Thyroid gland (tissue), 4 donors: ENCODE results near the gene ANXA2. TPM values are rescaled to one million over a fixed set of nuclear protein-coding genes. Genes with fewer than 3 reads are reported as not detected.

Experiments
- DNase-seq, 2 donors: peaks; one replicate each; pipeline ENCODE4 v3.0.0-alpha.2; 2019
- H3K27ac ChIP-seq, 3 donors: fragments of 200-600 bp; sonication (generic); 1 replicate in 2 of 3; 2 replicates in 1 of 3; pipeline ENCODE4 v1.5.1; 2016 to 2019; ENCODE audit warnings: mild to moderate bottlenecking in 1 of 3, moderate library complexity in 1 of 3
- H3K27me3 ChIP-seq: fragments of 200-600 bp; sonication (generic); one replicate; pipeline ENCODE4 v1.5.1; 2019
- H3K36me3 ChIP-seq, 2 donors: fragments of 200-600 bp; sonication (generic); one replicate each; pipeline ENCODE4 v1.5.1; 2016 to 2019
- H3K4me1 ChIP-seq, 2 donors: fragments of 200-600 bp; sonication (generic); one replicate each; pipeline ENCODE4 v1.5.1; 2017 to 2019
- H3K4me3 ChIP-seq, 3 donors: fragments of 200-600 bp; sonication (generic); replicated peaks in 1 of 3; 1 replicate in 2 of 3; 2 replicates in 1 of 3; pipeline ENCODE4 v1.5.1; 2016; ENCODE audit warnings: mild to moderate bottlenecking in 1 of 3
- H3K9me3 ChIP-seq: fragments of 200-600 bp; sonication (generic); one replicate; pipeline ENCODE4 v1.5.1; 2017
- POLR2A ChIP-seq, 2 donors: fragments of 450-650 bp; IDR thresholded peaks; one replicate each; pipeline ENCODE4 v1.6.1; 2017; ENCODE audit warnings: antibody characterized with exemption in 2 of 2, mild to moderate bottlenecking in 2 of 2, moderate library complexity in 1 of 2
- WGBS, 2 donors: methylation state at CpG; one replicate each; pipeline ENCODE4 v1.1.5; 2017; 5-methylcytosine and 5-hydroxymethylcytosine counted together
- intact Hi-C: fragments of 100-400 bp; cut with DNase I; formaldehyde crosslinking; loops from one replicate; pipeline ENCODE4 v1.15.1; 2023
- total RNA-seq, 4 donors: library from RNA; depleted of rRNA; stranded (reverse); fragments of >200 nt; gene quantifications; one replicate each; pipeline ENCODE4 v1.2.3, GENCODE V29; 2016
- TF ChIP-seq, protein P1 (sequence below), 6 experiments: fragments of 200-600 bp in 3 of 6; fragments of 450-650 bp in 3 of 6; sonication (generic) in 3 of 6; IDR thresholded peaks; one replicate each; pipeline ENCODE4 v1.5.1; 2016 to 2019; ENCODE audit warnings: antibody characterized with exemption in 6 of 6, mild to moderate bottlenecking in 2 of 6, inconsistent platforms in 1 of 6, moderate library complexity in 1 of 6

ANXA2 gene
- total RNA-seq, 4 donors from 2014 or later = 436 to 796 (median 612) TPM

DNA sequence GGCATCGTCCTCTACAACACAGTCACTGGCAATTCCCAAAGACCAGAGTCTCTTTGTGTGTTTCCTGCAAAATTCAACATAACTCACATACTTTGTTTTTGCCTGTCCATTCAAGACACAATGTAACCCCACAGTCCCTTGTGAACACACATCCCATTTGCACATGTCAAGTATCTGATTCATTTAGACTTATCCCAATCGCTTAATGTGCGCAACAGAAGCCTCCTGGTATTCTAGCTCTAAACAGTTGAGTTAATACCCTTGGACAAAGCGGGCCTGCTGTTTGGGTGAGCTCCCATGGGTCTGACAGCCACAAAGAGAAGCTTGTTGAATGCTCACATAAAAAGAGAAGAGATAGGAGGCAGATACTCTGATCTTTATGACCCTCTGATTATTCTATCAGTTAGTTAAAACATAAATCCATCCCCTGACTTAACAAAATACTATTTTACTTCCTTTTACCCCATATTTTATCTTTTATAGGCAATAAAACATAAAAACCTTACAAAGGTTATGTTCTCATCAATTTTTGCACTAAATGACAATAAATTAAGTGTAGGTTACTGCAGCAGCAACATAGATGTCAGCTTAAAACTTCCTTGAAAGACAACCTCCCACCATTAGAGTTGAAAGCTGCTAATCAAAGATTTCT is 79.4 kb downstream of the ANXA2 start:
- intact Hi-C loops = no loop called here

DNA sequence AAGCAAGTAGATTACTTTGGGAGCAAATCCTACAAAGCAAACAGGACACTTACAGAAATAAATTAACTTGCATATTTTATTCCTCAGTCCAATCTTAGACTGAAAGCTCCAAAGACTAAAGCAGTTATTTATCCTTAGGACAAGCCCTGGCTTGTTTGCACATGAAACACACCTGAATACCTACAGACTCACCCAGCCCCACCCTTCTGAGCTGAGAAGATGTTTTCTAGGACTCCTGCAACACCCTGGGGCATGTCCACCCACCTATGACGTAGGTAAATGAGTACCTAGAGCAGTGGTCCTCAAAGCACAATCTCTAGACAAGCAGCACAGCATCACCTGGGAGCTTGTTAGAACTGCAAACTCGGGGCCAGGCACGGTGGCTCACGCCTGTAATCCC is 80.8 kb downstream of the ANXA2 start:
- no peak overlapping the region for H3K4me3 ChIP-seq
- no peaks in the 10 kb centered on the region for H3K4me1 ChIP-seq
- H3K27me3 ChIP-seq = no peaks in the 10 kb centered on the region
- intact Hi-C loops = no loop called here
- no peak for TF ChIP-seq POLR2A (IDR thresholded peaks at IDR 0.05)
- TF ChIP-seq, protein P1, sequence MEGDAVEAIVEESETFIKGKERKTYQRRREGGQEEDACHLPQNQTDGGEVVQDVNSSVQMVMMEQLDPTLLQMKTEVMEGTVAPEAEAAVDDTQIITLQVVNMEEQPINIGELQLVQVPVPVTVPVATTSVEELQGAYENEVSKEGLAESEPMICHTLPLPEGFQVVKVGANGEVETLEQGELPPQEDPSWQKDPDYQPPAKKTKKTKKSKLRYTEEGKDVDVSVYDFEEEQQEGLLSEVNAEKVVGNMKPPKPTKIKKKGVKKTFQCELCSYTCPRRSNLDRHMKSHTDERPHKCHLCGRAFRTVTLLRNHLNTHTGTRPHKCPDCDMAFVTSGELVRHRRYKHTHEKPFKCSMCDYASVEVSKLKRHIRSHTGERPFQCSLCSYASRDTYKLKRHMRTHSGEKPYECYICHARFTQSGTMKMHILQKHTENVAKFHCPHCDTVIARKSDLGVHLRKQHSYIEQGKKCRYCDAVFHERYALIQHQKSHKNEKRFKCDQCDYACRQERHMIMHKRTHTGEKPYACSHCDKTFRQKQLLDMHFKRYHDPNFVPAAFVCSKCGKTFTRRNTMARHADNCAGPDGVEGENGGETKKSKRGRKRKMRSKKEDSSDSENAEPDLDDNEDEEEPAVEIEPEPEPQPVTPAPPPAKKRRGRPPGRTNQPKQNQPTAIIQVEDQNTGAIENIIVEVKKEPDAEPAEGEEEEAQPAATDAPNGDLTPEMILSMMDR (IDR thresholded peaks at IDR 0.05) = no peak
- H3K27ac ChIP-seq = no peak overlapping the region
- 69% methylated on average over 4 of the region's 4 CpGs; no CpG with 5 or more reads in 1 of the 2 donors for WGBS, 2 donors
- H3K9me3 ChIP-seq = no peaks in the 10 kb centered on the region
- no peaks in the 10 kb centered on the region for H3K36me3 ChIP-seq
- DNase-seq = no peak

More for the DNA sequence above, 79.4 kb downstream of the ANXA2 start:
- H3K27me3 ChIP-seq = no peaks in the 10 kb centered on the region
- no peaks in the 10 kb centered on the region for H3K9me3 ChIP-seq
- WGBS, 2 donors = 95 to 97% methylated on average over 4 of the region's 4 CpGs
- no peak overlapping the region for H3K27ac ChIP-seq
- TF ChIP-seq POLR2A (IDR thresholded peaks at IDR 0.05) = no peak
- TF ChIP-seq, protein P1 (IDR thresholded peaks at IDR 0.05) = no peak
- DNase-seq = no peak
- H3K4me1 ChIP-seq = no peaks in the 10 kb centered on the region
- no peak overlapping the region for H3K4me3 ChIP-seq
- no peaks in the 10 kb centered on the region for H3K36me3 ChIP-seq

DNA sequence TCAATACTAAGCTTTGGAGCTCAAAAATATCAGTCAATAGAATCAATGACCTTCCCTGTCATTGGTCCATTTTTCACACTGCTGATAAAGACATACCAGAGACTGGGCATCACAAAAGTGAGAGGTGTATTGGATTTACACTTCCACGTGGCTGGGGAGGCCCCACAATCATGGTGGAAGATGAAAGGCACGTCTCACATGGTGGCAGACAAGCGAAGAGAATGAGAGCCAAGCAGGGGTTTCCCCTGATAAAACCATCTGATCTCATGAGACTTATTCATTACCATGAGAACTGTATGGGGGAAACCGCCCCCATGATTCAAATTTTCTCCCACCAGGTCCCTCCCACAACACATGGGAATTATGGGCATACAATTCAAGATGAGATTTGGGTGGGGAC is 81.9 kb downstream of the ANXA2 start:
- Histone ChIP-seq H3K4me1 (no peaks in the 10 kb centered on the region), H3K36me3 (no peaks in the 10 kb centered on the region), H3K4me3 (no peak overlapping the region), H3K27me3 (no peaks in the 10 kb centered on the region), H3K27ac (no peak overlapping the region), H3K9me3 (no peaks in the 10 kb centered on the region)
- no peak for TF ChIP-seq POLR2A (IDR thresholded peaks at IDR 0.05)
- TF ChIP-seq, protein P1 (IDR thresholded peaks at IDR 0.05) = no peak
- WGBS, 2 donors = 56 to 74% methylated on average over 4 of the region's 4 CpGs
- DNase-seq = no peak
- intact Hi-C loops = no loop called here

DNA sequence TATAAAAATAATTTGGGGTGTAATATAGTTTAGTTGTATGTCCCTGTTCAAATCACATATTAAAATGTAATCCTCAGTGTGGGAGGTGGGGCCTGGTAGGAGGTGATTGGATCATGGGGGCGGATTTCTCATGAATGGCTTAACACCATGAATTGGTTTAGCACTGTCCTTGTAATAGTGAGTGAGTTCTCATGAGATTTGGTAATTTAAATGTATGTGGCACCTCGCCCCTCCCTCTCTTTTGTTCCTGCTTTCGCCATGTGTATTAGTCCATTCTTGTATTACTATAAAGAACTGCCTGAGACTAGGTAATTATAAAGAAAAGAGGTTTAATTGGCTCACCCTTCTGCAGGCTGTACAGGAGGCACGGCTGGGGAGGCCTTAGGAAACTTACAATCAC is 83.9 kb downstream of the ANXA2 start:
- H3K4me3 ChIP-seq = no peak overlapping the region
- intact Hi-C loops = no loop called here
- H3K27me3 ChIP-seq = no peaks in the 10 kb centered on the region
- no peak overlapping the region for H3K27ac ChIP-seq
- no peak for TF ChIP-seq POLR2A (IDR thresholded peaks at IDR 0.05)
- TF ChIP-seq, protein P1 (IDR thresholded peaks at IDR 0.05) = no peak
- H3K4me1 ChIP-seq = no peaks in the 10 kb centered on the region
- DNase-seq = no peak
- H3K36me3 ChIP-seq = no peaks in the 10 kb centered on the region
- 88 to 90% methylated on average over 4 of the region's 4 CpGs for WGBS, 2 donors
- H3K9me3 ChIP-seq = no peaks in the 10 kb centered on the region

DNA sequence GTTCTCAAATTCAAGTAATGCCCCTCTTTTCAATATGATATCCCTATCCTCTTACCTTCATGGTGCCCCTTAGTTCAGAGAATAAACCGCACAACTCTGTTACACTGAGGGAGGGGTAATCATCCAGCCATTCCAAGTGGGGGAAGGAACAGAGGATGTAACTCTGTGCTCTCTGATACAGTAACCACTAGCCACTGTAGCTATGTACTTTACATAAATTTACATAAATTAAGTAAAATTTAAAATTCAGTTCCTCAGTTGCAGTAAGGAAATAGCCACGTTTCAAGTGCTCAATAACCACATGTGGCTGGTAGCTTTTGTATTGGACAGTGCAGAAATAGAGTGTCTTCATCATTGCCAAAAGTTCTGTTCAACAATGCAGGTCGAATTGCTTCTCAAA is 90.8 kb downstream of the ANXA2 start:
- intact Hi-C loops = no loop called here
- H3K36me3 ChIP-seq = no peaks in the 10 kb centered on the region
- 52 to 70% methylated on average over 3 of the region's 3 CpGs for WGBS, 2 donors

More for the DNA sequence above, 90.8 kb downstream of the ANXA2 start:
- no peak overlapping the region for H3K27ac ChIP-seq
- H3K9me3 ChIP-seq = no peaks in the 10 kb centered on the region
- no peaks in the 10 kb centered on the region for H3K4me1 ChIP-seq
- H3K4me3 ChIP-seq = no peak overlapping the region
- TF ChIP-seq, protein P1 (IDR thresholded peaks at IDR 0.05) = no peak
- no peaks in the 10 kb centered on the region for H3K27me3 ChIP-seq
- no peak for DNase-seq
